ENCODE data around the gene MYRFL.
"Not testable (repeated sequence)": the region's sequence is repeated elsewhere in the genome, so short reads cannot be mapped to it uniquely, and the experiment has no call there.

Gene MYRFL

DNA sequence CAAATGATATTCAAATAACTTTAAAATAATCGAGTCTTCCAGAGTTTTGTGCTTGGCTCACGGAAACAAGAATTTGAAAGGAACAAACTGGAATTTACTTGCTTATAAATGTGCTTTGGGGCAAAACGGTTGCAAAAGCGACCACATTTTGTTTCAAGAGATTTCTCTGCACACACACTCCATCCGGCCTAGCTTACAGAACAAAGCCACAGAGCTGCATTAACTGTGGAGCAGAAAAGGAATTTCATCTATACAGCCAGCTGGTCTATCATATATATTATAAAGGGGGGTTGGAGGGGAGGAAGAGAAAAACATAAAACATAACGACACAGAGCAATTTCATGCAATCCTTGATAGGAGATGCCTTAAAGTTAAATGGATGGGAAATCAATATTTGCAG is 153.0 kb downstream of the MYRFL start:
- Mint-ChIP-seq H3K27ac (no peak overlapping the region), H3K36me3 (ENCODE audit: insufficient read depth) (no peaks in the 10 kb centered on the region), H3K27me3 (peaks cover 14 to 21% of the 10 kb centered on the region in 2 donors), H3K4me3 (no peak overlapping the region), H3K9me3 (no peaks in the 10 kb centered on the region), H3K4me1 (ENCODE audit: low read depth in 2 of 2) (no peaks in the 10 kb centered on the region)
- ATAC-seq (replicated peaks): no peak
- no peak for DNase-seq

DNA sequence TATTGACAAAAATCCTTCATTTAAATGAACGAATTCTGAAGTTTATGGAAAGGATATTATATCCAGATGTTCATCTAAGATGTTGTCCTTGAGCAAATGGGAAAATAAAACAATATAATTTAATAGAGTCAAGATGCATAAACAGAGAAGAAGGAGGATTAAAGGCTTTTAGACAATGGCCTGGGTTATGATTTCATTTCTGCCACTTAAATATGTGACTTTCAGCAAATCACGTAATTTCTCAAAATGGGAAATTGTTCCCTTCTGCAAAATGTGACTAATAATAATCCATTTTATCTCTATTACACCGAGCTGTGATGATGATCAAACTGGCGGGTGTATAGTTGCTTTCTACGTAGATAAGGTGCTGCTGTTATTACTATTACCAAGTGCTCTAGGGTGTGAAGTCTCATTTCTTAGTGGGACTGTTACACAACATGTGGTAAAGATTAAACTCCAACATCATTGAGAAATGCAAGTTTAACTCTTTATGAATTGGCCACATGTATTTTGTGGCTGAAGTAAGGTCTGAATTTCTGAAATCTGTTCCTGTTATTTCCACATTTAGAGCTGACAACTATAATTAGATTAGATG is 157.0 kb downstream of the MYRFL start:
- no peak overlapping the region for H3K27ac Mint-ChIP-seq
- DNase-seq (no peak), ATAC-seq (replicated peaks) (no peak)
- no peaks in the 10 kb centered on the region for H3K9me3 Mint-ChIP-seq
- no peak overlapping the region for H3K4me3 Mint-ChIP-seq
- H3K36me3 Mint-ChIP-seq (ENCODE audit: insufficient read depth): no peaks in the 10 kb centered on the region
- H3K4me1 Mint-ChIP-seq (ENCODE audit: low read depth in 2 of 2): no peaks in the 10 kb centered on the region
- peaks cover 10 to 16% of the 10 kb centered on the region in 2 donors for H3K27me3 Mint-ChIP-seq

- Mint-ChIP-seq H3K27me3 (peaks cover 9 to 10% of the 10 kb centered on the region in 2 donors), H3K27ac (no peak overlapping the region), H3K4me1 (ENCODE audit: low read depth in 2 of 2) (no peaks in the 10 kb centered on the region), H3K9me3 (no peaks in the 10 kb centered on the region), H3K36me3 (ENCODE audit: insufficient read depth) (no peaks in the 10 kb centered on the region), H3K4me3 (no peak overlapping the region)
- DNase-seq: no peak
- ATAC-seq (replicated peaks): no peak
Observed at GRCh38 chr12:69984241-69984640, 159.2 kb downstream of the MYRFL start.

- H3K27ac Mint-ChIP-seq: no peak overlapping the region
- H3K4me3 Mint-ChIP-seq: no peak overlapping the region
- DNase-seq: no peak
- no peaks in the 10 kb centered on the region for H3K4me1 Mint-ChIP-seq (ENCODE audit: low read depth in 2 of 2)
- no peaks in the 10 kb centered on the region for H3K36me3 Mint-ChIP-seq (ENCODE audit: insufficient read depth)
- H3K9me3 Mint-ChIP-seq: no peaks in the 10 kb centered on the region
- H3K27me3 Mint-ChIP-seq: peaks cover 15% of the 10 kb centered on the region in 2 donors
- no peak for ATAC-seq (replicated peaks)
Observed at GRCh38 chr12:69985656-69986055, 160.6 kb downstream of the MYRFL start.

DNA sequence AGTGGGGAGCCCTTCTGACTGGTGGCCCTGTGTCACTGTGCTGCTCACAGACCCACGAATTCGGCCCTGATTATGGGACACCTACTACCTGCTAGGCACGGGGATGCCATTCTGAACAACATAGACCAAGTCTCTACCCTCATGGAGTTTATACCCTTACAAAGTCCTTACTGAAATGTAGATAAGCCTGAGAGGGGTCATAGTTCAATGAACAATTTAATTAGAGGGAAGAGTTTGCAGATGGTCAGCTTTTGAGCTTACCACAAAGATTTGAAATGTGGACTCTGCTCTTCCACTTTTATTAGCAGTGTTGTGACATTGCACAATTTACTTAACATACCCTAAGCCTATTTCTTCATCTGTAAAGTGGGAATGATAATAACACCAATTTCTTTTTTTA is 161.1 kb downstream of the MYRFL start:
- Mint-ChIP-seq H3K27ac (no peak overlapping the region), H3K4me1 (ENCODE audit: low read depth in 2 of 2) (no peaks in the 10 kb centered on the region), H3K9me3 (no peaks in the 10 kb centered on the region), H3K27me3 (peaks cover 13 to 15% of the 10 kb centered on the region in 2 donors), H3K4me3 (no peak overlapping the region), H3K36me3 (ENCODE audit: insufficient read depth) (no peaks in the 10 kb centered on the region)
- DNase-seq (no peak), ATAC-seq (replicated peaks) (no peak)

DNA sequence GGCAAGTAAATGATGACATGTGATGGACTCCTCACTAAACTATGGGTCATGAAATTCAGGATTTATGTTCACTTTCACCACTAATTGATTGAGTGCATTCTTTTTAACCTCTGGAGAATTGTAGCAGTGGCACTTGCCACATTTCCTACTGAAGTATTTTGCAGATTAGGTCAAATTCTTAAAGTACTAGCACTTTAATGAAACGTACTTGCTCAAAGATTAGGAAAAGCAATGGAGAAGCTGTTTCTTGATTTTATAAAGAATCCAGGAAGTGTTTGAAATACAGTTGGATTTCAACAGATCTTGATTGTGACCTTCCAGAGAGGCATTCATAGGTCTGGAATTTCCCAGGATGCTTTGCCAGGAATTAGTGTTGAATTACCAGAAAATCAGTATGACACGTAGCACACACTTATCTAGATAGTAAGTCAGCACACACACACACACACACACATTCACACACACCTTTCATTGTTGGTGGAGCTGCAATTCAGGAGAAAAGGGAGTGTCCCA is 162.6 kb downstream of the MYRFL start:
- ATAC-seq (replicated peaks) (no peak), DNase-seq (no peak)
- Mint-ChIP-seq H3K4me3 (no peak overlapping the region), H3K9me3 (no peaks in the 10 kb centered on the region), H3K36me3 (ENCODE audit: insufficient read depth) (no peaks in the 10 kb centered on the region), H3K4me1 (ENCODE audit: low read depth in 2 of 2) (no peaks in the 10 kb centered on the region), H3K27ac (no peak overlapping the region), H3K27me3 (peaks cover 7 to 19% of the 10 kb centered on the region in 2 donors)

DNA sequence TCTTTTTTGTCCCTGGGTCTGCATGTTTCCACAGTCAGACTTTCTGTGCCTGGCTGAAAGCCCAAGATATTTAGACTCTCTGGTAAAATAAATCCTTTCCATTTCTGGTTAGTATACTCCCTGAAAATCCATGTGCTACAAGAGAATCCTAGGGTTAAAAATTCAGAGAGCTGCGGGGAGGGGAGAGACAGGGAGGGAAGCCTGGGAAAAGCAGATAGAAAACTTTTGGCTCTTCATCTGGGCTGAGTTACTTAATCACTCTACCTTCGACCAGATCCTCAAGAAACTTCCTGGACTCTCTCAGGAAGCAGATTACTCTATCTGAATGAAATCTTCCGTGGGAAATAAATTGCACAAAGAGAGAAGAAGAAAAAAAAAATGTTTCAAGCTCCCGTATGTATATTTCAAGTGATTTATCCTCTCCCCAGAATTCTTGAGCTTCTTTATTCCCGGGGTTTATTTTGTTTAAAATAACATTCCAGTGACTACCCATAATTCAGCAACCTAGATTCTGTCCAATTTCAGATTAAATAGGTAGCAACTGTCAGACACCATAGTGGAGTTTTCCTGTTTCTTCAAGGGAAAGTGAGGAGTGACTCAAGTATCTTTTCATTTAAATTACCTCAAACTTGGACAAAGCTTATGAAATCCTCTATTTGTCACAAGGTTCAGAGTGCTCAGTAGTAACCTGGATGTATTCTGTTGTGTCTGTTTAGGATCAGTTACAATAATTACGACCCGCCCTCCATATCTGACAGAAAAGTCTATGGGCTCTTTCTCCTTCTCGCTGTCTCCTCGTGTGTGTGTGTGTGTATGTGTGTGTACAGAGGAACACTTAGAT is 163.7 kb downstream of the MYRFL start:
- no peak for DNase-seq
- Mint-ChIP-seq H3K27me3 (peaks cover 7 to 13% of the 10 kb centered on the region in 2 donors), H3K4me1 (ENCODE audit: low read depth in 2 of 2) (no peaks in the 10 kb centered on the region), H3K27ac (no peak overlapping the region), H3K36me3 (ENCODE audit: insufficient read depth) (no peaks in the 10 kb centered on the region), H3K9me3 (no peaks in the 10 kb centered on the region), H3K4me3 (no peak overlapping the region)
- ATAC-seq (replicated peaks): no peak

- Mint-ChIP-seq H3K27ac (no peak overlapping the region), H3K36me3 (ENCODE audit: insufficient read depth) (no peaks in the 10 kb centered on the region), H3K4me3 (no peak overlapping the region), H3K27me3 (peaks cover 7 to 13% of the 10 kb centered on the region in 2 donors), H3K9me3 (no peaks in the 10 kb centered on the region), H3K4me1 (ENCODE audit: low read depth in 2 of 2) (no peaks in the 10 kb centered on the region)
- DNase-seq (no peak), ATAC-seq (replicated peaks) (no peak)
Observed at GRCh38 chr12:69991690-69992288, 166.8 kb downstream of the MYRFL start.

- Mint-ChIP-seq H3K27me3 (peaks cover 7 to 13% of the 10 kb centered on the region in 2 donors), H3K27ac (no peak overlapping the region)
Observed at GRCh38 chr12:69993433-69993832, 168.4 kb downstream of the MYRFL start.

GRCh38 chr12:69994086-69994485 is 169.1 kb downstream of the MYRFL start:
- peaks cover 7 to 13% of the 10 kb centered on the region in 2 donors for H3K27me3 Mint-ChIP-seq

More at GRCh38 chr12:69993433-69993832, 168.4 kb downstream of the MYRFL start:
- Mint-ChIP-seq H3K9me3 (no peaks in the 10 kb centered on the region), H3K4me1 (ENCODE audit: low read depth in 2 of 2) (no peaks in the 10 kb centered on the region), H3K36me3 (ENCODE audit: insufficient read depth) (no peaks in the 10 kb centered on the region), H3K4me3 (no peak overlapping the region)
- no peak for ATAC-seq (replicated peaks)
- no peak for DNase-seq

DNA sequence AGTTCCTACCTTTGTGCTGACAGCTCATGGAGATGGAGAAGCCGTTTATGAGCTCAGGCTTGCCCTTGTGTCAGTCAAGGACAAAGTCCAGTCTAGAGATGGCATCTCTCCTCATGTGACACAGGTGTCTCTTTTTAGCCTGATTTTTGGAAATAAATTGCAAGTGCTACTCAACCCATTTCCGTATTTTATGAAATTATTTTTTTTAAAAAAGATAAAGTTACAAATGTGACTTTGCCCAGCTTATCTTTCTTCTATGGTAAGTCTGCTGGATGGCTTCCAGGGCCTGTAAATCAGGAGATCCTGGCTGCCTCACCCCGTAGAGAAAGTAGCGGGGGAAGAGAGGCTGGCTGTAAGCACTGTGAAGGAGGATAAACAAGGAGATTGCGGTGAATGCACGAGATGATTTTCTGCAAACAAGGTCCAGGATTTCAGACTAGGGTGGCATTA is 169.7 kb downstream of the MYRFL start:
- H3K4me3 Mint-ChIP-seq: no peak overlapping the region
- DNase-seq (no peak), ATAC-seq (replicated peaks) (no peak)
- H3K36me3 Mint-ChIP-seq (ENCODE audit: insufficient read depth): no peaks in the 10 kb centered on the region
- no peaks in the 10 kb centered on the region for H3K4me1 Mint-ChIP-seq (ENCODE audit: low read depth in 2 of 2)
- H3K9me3 Mint-ChIP-seq: no peaks in the 10 kb centered on the region
- H3K27ac Mint-ChIP-seq: no peak overlapping the region
- H3K27me3 Mint-ChIP-seq: peaks cover 7 to 13% of the 10 kb centered on the region in 2 donors

More at GRCh38 chr12:69994086-69994485, 169.1 kb downstream of the MYRFL start:
- not testable (repeated sequence) for ATAC-seq (replicated peaks); DNase-seq; H3K4me1 Mint-ChIP-seq (ENCODE audit: low read depth in 2 of 2); H3K27ac Mint-ChIP-seq; H3K9me3 Mint-ChIP-seq; H3K36me3 Mint-ChIP-seq (ENCODE audit: insufficient read depth); H3K4me3 Mint-ChIP-seq

- Mint-ChIP-seq H3K9me3 (no peaks in the 10 kb centered on the region), H3K27ac (no peak overlapping the region), H3K27me3 (peaks cover 0 to 7% of the 10 kb centered on the region in 2 donors), H3K4me1 (ENCODE audit: low read depth in 2 of 2) (no peaks in the 10 kb centered on the region), H3K4me3 (no peak overlapping the region), H3K36me3 (ENCODE audit: insufficient read depth) (no peaks in the 10 kb centered on the region)
- DNase-seq: no peak
- ATAC-seq (replicated peaks): no peak
Observed at GRCh38 chr12:69996241-69996640, 171.2 kb downstream of the MYRFL start.

- DNase-seq: no peak
Observed at GRCh38 chr12:69996722-69997121, 171.7 kb downstream of the MYRFL start.

More at GRCh38 chr12:69996722-69997121, 171.7 kb downstream of the MYRFL start:
- no peaks in the 10 kb centered on the region for H3K36me3 Mint-ChIP-seq (ENCODE audit: insufficient read depth)
- no peak for ATAC-seq (replicated peaks)
- no peak overlapping the region for H3K4me3 Mint-ChIP-seq
- H3K9me3 Mint-ChIP-seq: no peaks in the 10 kb centered on the region
- H3K27ac Mint-ChIP-seq: no peak overlapping the region
- peaks cover 0 to 6% of the 10 kb centered on the region in 2 donors for H3K27me3 Mint-ChIP-seq
- no peaks in the 10 kb centered on the region for H3K4me1 Mint-ChIP-seq (ENCODE audit: low read depth in 2 of 2)

All from effector memory CD8-positive, alpha-beta T cell (primary cell).